NCI-H1048 (cell line): ENCODE results near the gene LEMD3.
"Not testable (repeated sequence)": the region's sequence is repeated elsewhere in the genome, so short reads cannot be mapped to it uniquely, and the experiment has no call there.

Experiments used
- DNase-seq: peaks from one replicate; lab custom pipeline; 2025; lab: John Stamatoyannopoulos, UW

The LEMD3 gene

DNA sequence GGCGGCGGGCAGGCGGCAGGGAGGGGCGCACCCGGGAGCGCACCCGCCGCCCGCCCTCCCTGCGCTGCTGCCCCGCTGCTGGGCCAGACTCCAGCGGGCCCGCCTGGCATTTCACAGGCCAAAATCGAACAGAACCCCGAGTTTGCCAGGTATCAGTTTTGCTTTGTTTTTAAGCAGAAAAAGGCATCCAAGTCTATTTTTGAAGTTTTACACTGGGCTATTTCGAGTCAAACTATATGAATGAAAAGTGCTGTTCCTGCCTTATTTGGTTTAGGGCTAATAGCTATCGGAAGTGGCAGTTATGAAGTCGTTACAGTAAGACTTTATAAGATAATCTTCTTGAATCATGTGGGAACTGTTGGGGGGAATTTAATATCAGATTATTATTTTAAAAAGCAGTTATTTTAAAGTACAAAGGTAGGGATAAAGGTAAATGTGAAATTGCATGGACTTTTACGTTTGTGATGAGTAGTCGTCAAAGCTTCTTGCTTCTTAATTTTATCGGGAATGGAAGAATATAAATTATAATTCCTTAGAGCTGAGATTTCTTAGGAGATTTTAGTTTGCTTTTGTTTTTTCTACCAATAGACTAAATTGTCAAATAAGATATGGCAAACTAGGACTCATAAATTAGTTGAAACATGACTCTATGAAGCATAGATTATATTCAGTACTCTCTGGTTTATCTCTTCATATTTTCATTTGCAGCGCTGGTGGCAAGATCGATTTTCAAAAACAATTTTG is 110.2 kb downstream of the LEMD3 start:
- no peak for DNase-seq

DNA sequence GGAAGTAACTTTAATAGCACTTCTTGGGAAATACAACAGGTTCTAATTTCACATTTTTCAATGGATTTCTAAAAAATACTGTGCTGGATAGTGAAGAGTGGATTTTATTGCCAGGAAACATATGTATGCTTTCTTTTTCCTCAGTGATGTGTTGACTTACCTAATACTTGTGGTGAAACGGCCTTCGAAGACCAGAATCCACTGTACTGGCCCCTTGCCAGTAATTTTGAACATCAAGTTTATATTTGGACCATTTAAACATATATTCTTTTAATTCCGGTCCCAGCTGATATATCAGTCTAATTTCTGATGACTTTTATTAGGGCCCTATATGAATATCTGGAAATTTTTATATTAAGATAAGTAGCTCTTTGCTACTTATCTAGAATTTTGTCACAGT is 110.9 kb downstream of the LEMD3 start:
- no peak for DNase-seq

DNA sequence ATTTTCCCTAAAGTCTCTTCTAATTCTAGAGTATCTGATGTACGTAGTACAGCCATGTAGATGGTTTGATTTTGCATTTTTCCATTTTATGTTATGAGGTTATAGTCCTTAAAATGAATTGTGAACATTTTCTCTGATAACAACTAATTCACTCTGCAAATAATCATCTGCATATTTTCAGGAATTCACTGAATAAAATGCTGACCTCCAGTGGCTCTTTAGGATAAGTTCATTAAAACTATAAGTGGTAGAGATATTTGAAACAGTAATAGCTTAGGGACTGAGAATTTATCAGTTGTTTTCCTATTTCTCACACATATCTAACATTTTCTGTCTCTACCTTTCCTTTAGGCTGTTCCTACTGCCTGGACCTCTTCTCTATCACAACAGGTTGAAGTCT is 113.5 kb downstream of the LEMD3 start:
- no peak for DNase-seq

DNA sequence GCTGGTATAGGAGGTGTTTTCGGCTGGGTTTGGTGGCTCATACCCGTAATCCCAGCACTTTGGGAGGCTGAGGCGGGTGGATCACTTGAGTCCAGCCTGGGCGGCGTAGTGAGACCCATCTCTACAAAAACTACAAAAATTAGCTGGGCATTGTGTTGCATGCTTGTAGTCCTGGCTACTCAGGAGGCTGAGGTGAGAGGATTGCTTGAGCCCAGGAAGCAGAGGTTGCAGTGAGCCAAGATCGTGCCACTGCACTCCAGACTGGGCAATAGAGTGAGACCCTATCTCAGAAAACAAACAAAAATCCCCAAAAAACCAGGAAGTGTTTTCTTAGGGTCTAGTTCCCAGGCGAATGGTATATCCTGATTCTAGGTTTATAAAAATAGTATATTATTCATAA is 116.1 kb downstream of the LEMD3 start:
- DNase-seq: not testable (repeated sequence)

DNA sequence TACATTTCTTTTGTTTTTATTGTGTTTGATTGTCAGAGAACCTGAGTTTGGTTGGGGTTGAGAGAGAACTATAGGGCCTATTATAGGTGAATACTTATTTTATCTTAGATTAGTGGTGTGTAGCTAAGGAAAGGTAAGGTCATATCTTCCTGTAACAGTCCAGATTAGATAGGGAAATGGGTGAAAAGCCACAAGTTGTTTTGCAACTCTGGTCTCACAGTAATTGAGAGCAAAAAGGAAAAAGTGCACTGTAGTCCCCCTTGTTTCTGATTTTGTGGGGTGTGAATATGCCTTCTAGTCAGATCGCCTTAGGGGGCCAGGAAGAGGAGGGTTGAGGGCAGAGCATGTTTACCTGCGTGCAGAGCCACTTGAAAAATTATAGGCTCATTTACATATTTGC is 118.0 kb downstream of the LEMD3 start:
- DNase-seq: no peak

DNA sequence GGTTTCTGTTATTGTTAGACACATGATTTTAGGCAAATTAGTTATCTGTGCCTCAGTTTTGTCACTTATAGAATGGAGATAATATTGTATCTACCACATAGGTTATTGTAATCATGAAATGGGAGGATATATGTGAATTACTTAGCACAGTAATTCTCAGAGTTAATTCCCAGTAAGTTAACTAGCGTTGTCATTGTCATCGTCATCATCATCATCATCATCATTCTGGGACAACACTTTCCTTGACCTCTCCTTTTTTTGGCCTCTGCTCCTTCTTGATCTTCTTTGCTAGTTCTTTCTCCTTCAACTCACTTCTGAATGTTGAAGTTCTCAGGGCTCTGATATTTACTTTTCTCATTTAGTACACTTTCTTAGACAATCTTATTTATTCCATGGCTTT is 122.9 kb downstream of the LEMD3 start:
- no peak for DNase-seq

DNA sequence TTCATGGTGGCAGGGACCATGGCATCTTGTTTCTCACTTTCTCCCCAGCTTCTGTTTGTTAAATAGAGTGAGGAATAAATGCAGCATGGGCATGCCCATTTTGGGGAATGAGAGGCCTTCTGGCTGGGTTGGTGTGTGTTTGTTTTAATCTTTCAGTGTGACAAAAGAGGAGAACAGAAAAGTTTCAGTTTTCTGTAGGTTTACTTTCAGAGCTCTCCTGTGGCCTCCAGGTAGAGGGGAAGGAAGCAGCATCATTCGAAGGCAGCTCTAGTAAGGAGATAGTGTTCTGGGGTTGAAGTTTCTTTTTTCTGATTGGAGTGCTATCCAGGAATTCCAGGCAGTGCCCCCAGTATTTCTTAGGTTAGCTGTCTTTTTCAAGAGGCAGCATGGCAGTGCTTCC is 124.4 kb downstream of the LEMD3 start:
- DNase-seq: no peak

DNA sequence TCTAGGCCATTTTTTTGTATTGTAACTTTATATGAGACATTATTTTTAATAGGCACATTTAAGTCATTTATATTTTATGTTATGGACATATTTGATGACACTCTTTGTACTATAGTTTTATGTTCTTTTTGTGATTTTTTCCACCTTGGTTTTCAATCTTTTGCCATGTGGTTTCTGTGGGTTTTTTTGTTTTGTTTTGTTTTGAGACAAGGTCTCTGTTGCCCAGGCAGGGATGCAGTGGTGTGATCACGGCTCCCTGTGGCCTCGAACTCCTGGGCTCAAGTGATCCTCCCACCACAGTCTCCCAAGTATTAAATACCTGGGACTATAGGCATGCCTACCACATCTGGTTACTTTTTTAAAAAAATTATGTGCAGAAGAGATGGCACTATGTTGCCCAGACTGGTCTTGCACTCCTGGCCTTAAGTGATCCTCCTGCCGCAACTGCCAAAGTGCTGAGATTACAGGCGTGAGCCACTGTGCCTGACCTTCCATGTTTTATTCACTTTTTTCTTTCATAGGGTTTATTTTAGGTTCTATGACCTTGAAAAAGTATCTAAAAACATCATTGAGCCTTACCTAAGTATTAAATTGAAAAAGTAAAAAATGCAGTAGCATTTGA is 125.4 kb downstream of the LEMD3 start:
- DNase-seq: no peak

DNA sequence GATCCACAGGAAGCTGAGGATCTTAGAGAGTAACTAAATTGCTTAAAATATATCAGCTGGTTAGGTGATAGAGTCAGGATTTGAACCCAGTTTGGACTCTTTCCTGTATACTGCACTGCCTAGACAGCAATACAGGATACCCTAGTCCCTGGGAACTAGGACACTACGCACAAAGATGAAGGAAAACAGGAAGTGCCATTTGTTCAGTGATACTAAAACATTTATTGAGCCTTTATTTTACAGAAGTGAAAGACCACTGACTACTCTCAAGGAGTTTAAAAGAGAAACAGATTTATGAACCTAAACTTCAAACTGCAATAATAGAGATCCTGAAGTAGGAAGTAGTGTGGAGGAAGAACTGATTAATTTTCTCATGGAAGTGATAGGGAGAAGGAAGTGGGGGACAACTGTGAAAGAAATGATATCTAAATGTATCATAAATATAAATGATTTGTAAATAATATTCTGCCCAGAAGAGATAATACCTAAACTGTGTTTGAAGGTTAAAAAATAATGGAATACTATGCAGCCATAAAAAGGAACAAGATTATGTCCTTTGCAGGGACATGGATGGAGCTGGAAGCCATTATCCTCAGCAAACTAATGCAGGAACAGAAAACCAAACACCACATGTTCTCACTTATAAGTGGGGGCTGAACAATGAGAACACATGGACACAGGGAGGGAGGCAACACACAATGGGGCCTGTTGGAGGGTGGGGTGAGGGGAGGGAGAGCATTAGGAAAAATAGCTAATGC is 127.3 kb downstream of the LEMD3 start:
- no peak for DNase-seq
